ENCODE results near the gene KCNV2. TPM values are rescaled to one million over a fixed set of nuclear protein-coding genes. Genes with fewer than 3 reads are reported as not detected.

Gene KCNV2
- total RNA-seq, 2 experiments from 2014 or later = not detected

DNA sequence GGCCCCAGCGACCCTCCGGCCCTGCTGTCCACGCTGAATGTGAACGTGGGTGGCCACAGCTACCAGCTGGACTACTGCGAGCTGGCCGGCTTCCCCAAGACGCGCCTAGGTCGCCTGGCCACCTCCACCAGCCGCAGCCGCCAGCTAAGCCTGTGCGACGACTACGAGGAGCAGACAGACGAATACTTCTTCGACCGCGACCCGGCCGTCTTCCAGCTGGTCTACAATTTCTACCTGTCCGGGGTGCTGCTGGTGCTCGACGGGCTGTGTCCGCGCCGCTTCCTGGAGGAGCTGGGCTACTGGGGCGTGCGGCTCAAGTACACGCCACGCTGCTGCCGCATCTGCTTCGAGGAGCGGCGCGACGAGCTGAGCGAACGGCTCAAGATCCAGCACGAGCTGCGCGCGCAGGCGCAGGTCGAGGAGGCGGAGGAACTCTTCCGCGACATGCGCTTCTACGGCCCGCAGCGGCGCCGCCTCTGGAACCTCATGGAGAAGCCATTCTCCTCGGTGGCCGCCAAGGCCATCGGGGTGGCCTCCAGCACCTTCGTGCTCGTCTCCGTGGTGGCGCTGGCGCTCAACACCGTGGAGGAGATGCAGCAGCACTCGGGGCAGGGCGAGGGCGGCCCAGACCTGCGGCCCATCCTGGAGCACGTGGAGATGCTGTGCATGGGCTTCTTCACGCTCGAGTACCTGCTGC lies 839 bp downstream of the KCNV2 start:
- POLR2A ChIA-PET = interaction anchor here (1.0 kb wide), 1 partner anchor 125 kb away, joined by 4 read pairs; no protein-coding TSS in a partner anchor
- Histone ChIP-seq H3K4me2 (ENCODE audit: low read length) (no peak overlapping the region), H2AFZ (ENCODE audit: low read length) (no peak overlapping the region), H3K9me3 (ENCODE audit: low read length) (no peaks in the 10 kb centered on the region), H3K4me1 (ENCODE audit: insufficient read depth, low read length, poor library complexity, severe bottlenecking) (no peaks in the 10 kb centered on the region), H3K4me3 (ENCODE audit: low read depth, low read length, poor library complexity, severe bottlenecking) (no peak overlapping the region), H4K20me1 (ENCODE audit: insufficient read depth, low read length) (no peaks in the 10 kb centered on the region), H3K36me3 (ENCODE audit: insufficient read depth, low read length) (0 out of 2 replicates have a peak, but pooled peaks cover 10% of the 10 kb centered on the region), H3K9me2 (ENCODE audit: insufficient read depth, low read length) (no peaks in the 10 kb centered on the region), H3K27ac (ENCODE audit: low read depth, low read length, poor library complexity, severe bottlenecking) (no peak overlapping the region), H3K79me2 (ENCODE audit: insufficient read depth, low read depth, low read length) (no peaks in the 10 kb centered on the region)
- DNase-seq (ENCODE audit: low spot score) = no peak
- TF ChIP-seq CTCF (conservative IDR thresholded peaks at IDR 0.05; ENCODE audit: low read length) = no peak
- CTCF ChIA-PET (ENCODE audit: unreplicated experiment) = interaction anchor here (0.6 kb wide), 1 partner anchor 339 kb away, joined by 4 read pairs; no protein-coding TSS in a partner anchor
- intact Hi-C loops (cut with micrococcal nuclease; ENCODE audit: unreplicated experiment) = no loop called here
- no TSS peak for BruUV-seq (replicated peaks)

GRCh38 chr9:2718698-2719033 lies 1.4 kb downstream of the KCNV2 start:
- Histone ChIP-seq H3K4me2 (ENCODE audit: low read length) (no peak overlapping the region), H3K9me3 (ENCODE audit: low read length) (no peaks in the 10 kb centered on the region), H3K79me2 (ENCODE audit: insufficient read depth, low read depth, low read length) (no peaks in the 10 kb centered on the region), H4K20me1 (ENCODE audit: insufficient read depth, low read length) (no peaks in the 10 kb centered on the region), H2AFZ (ENCODE audit: low read length) (no peak overlapping the region), H3K4me3 (ENCODE audit: low read depth, low read length, poor library complexity, severe bottlenecking) (no peak overlapping the region), H3K9me2 (ENCODE audit: insufficient read depth, low read length) (no peaks in the 10 kb centered on the region), H3K27ac (ENCODE audit: low read depth, low read length, poor library complexity, severe bottlenecking) (no peak overlapping the region), H3K4me1 (ENCODE audit: insufficient read depth, low read length, poor library complexity, severe bottlenecking) (no peaks in the 10 kb centered on the region), H3K36me3 (ENCODE audit: insufficient read depth, low read length) (0 out of 2 replicates have a peak, but pooled peaks cover 10% of the 10 kb centered on the region)
- BruUV-seq (replicated peaks) = no TSS peak
- ChIA-PET POLR2A (no interaction called here), CTCF (ENCODE audit: unreplicated experiment) (interaction anchor here (0.6 kb wide), 1 partner anchor 339 kb away, joined by 4 read pairs; no protein-coding TSS in a partner anchor)
- intact Hi-C loops (cut with micrococcal nuclease; ENCODE audit: unreplicated experiment) = no loop called here
- no peak for DNase-seq (ENCODE audit: low spot score)
- TF ChIP-seq CTCF (conservative IDR thresholded peaks at IDR 0.05; ENCODE audit: low read length) (no peak), EZH2phosphoT487 (IDR thresholded peaks at IDR 0.05; ENCODE audit: borderline replicate concordance, low read depth, low read length) (no peak)

- H3K4me3 ChIP-seq (ENCODE audit: low read depth, low read length, poor library complexity, severe bottlenecking) = no peak overlapping the region
- no peak for DNase-seq (ENCODE audit: low spot score)
- H3K4me1 ChIP-seq (ENCODE audit: insufficient read depth, low read length, poor library complexity, severe bottlenecking) = no peaks in the 10 kb centered on the region
- 0 out of 2 replicates have a peak, but pooled peaks cover 10% of the 10 kb centered on the region for H3K36me3 ChIP-seq (ENCODE audit: insufficient read depth, low read length)
- H3K9me3 ChIP-seq (ENCODE audit: low read length) = no peaks in the 10 kb centered on the region
- H3K9me2 ChIP-seq (ENCODE audit: insufficient read depth, low read length) = no peaks in the 10 kb centered on the region
- no peaks in the 10 kb centered on the region for H3K79me2 ChIP-seq (ENCODE audit: insufficient read depth, low read depth, low read length)
- ChIA-PET POLR2A (no interaction called here), CTCF (ENCODE audit: unreplicated experiment) (no interaction called here)
- H4K20me1 ChIP-seq (ENCODE audit: insufficient read depth, low read length) = no peaks in the 10 kb centered on the region
- H3K27ac ChIP-seq (ENCODE audit: low read depth, low read length, poor library complexity, severe bottlenecking) = no peak overlapping the region
- no TSS peak for BruUV-seq (replicated peaks)
- TF ChIP-seq CTCF (conservative IDR thresholded peaks at IDR 0.05; ENCODE audit: low read length) (no peak), EZH2phosphoT487 (IDR thresholded peaks at IDR 0.05; ENCODE audit: borderline replicate concordance, low read depth, low read length) (no peak)
- no peak overlapping the region for H2AFZ ChIP-seq (ENCODE audit: low read length)
- H3K4me2 ChIP-seq (ENCODE audit: low read length) = no peak overlapping the region
- intact Hi-C loops (cut with micrococcal nuclease; ENCODE audit: unreplicated experiment) = loop anchor here (10.0 kb wide), 1 partner anchor 485 kb away; no protein-coding TSS in a partner anchor
Observed at GRCh38 chr9:2720179-2720654, 2.9 kb downstream of the KCNV2 start.
